ENCODE results near the gene ZFR. TPM values are rescaled to one million over a fixed set of nuclear protein-coding genes. Genes with fewer than 3 reads are reported as not detected.

The ZFR gene
- total and polyA plus RNA-seq, 9 donors = 54.0 to 85.9 (median 74.1) TPM

- Histone ChIP-seq H3K27ac (no peak overlapping the region), H3K4me1 (ENCODE audit: insufficient read depth) (no peaks in the 10 kb centered on the region), H3K9me3 (no peaks in the 10 kb centered on the region), H3K4me3 (no peak overlapping the region), H3K36me3 (no peaks in the 10 kb centered on the region), H3K27me3 (no peaks in the 10 kb centered on the region)
- intact Hi-C loops (cut with DNase I) = no loop called here
- no peak for TF ChIP-seq POLR2A (IDR thresholded peaks at IDR 0.05)
- TF ChIP-seq EP300 (IDR thresholded peaks at IDR 0.05) = no peak
- TF ChIP-seq, protein P1, sequence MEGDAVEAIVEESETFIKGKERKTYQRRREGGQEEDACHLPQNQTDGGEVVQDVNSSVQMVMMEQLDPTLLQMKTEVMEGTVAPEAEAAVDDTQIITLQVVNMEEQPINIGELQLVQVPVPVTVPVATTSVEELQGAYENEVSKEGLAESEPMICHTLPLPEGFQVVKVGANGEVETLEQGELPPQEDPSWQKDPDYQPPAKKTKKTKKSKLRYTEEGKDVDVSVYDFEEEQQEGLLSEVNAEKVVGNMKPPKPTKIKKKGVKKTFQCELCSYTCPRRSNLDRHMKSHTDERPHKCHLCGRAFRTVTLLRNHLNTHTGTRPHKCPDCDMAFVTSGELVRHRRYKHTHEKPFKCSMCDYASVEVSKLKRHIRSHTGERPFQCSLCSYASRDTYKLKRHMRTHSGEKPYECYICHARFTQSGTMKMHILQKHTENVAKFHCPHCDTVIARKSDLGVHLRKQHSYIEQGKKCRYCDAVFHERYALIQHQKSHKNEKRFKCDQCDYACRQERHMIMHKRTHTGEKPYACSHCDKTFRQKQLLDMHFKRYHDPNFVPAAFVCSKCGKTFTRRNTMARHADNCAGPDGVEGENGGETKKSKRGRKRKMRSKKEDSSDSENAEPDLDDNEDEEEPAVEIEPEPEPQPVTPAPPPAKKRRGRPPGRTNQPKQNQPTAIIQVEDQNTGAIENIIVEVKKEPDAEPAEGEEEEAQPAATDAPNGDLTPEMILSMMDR (IDR thresholded peaks at IDR 0.05) = no peak
- WGBS, 3 donors = 64 to 69% (median 68%) methylated on average over 6 of the region's 6 CpGs
- no peak for DNase-seq
Observed at GRCh38 chr5:32475334-32476097, 31.0 kb upstream of the ZFR start.

GRCh38 chr5:32474209-32474854 lies 29.8 kb upstream of the ZFR start:
- WGBS, 3 donors = 71 to 73% (median 72%) methylated on average over 9 of the region's 9 CpGs
- no peak for TF ChIP-seq POLR2A (IDR thresholded peaks at IDR 0.05)
- TF ChIP-seq, protein P1 (IDR thresholded peaks at IDR 0.05) = no peak
- no peak for TF ChIP-seq EP300 (IDR thresholded peaks at IDR 0.05)
- DNase-seq = no peak
- Histone ChIP-seq H3K27ac (no peak overlapping the region), H3K9me3 (no peaks in the 10 kb centered on the region), H3K27me3 (no peaks in the 10 kb centered on the region), H3K36me3 (no peaks in the 10 kb centered on the region), H3K4me1 (ENCODE audit: insufficient read depth) (no peaks in the 10 kb centered on the region), H3K4me3 (no peak overlapping the region)
- intact Hi-C loops (cut with DNase I) = no loop called here

- no peak for TF ChIP-seq POLR2A (IDR thresholded peaks at IDR 0.05)
- TF ChIP-seq EP300 (IDR thresholded peaks at IDR 0.05) = no peak
- TF ChIP-seq, protein P1 (IDR thresholded peaks at IDR 0.05) = no peak
- H3K4me3 ChIP-seq = no peak overlapping the region
- H3K27me3 ChIP-seq = no peaks in the 10 kb centered on the region
- no peak for DNase-seq
- intact Hi-C loops (cut with DNase I) = no loop called here
- no peaks in the 10 kb centered on the region for H3K36me3 ChIP-seq
- WGBS, 3 donors = 82 to 92% (median 82%) methylated on average over 7 of the region's 7 CpGs
- no peaks in the 10 kb centered on the region for H3K9me3 ChIP-seq
- no peaks in the 10 kb centered on the region for H3K4me1 ChIP-seq (ENCODE audit: insufficient read depth)
- no peak overlapping the region for H3K27ac ChIP-seq
Observed at GRCh38 chr5:32473072-32473471, 28.5 kb upstream of the ZFR start.

DNA sequence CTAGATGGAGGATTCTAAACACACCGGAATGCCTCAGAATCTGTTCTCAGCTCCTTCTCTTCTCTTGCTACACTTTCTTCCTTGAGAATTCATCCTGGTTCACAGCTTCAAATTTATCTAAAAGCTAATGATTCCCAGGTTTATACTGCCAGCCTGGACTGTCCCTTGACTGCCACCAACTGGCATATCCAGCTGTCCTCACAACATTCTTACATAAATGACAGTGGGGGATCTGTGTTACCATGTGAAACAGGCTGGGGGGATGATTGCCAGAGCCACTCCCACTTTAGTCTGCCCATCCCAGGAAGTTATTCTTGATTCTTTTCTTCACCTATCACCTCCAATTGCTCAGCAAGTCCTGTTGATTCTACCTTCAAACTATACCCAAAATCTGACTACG lies 27.2 kb upstream of the ZFR start:
- Histone ChIP-seq H3K27me3 (no peaks in the 10 kb centered on the region), H3K9me3 (no peaks in the 10 kb centered on the region), H3K27ac (no peak overlapping the region), H3K4me3 (no peak overlapping the region), H3K36me3 (no peaks in the 10 kb centered on the region), H3K4me1 (ENCODE audit: insufficient read depth) (no peaks in the 10 kb centered on the region)
- DNase-seq = no peak
- TF ChIP-seq, protein P1 (IDR thresholded peaks at IDR 0.05) = no peak
- TF ChIP-seq EP300 (IDR thresholded peaks at IDR 0.05) (no peak), POLR2A (IDR thresholded peaks at IDR 0.05) (no peak)
- intact Hi-C loops (cut with DNase I) = no loop called here
- 92 to 96% (median 92%) methylated on average over 2 of the region's 2 CpGs for WGBS, 3 donors

Data from ovary (tissue), 9 donors.